HL-60 (cell line): ENCODE measurements around the gene ADAM19.

Source experiments
- DNase-seq, 2 experiments: peaks; one replicate each; pipeline ENCODE4 v3.0.0-alpha.2; 2010 to 2020; ENCODE audit warnings: low read depth in 1 of 2, low spot score in 1 of 2
- H3K27ac ChIP-seq: fragments of 250-450 bp; sonication (Bioruptor Pico); replicated peaks from 2 replicates; pipeline ENCODE4 v1.5.1; 2020; ENCODE audit warnings: mild to moderate bottlenecking, moderate library complexity
- H3K27me3 ChIP-seq: fragments of 250-450 bp; sonication (Bioruptor Pico); 2 replicates; pipeline ENCODE4 v1.5.1; 2021; ENCODE audit warnings: mild to moderate bottlenecking, moderate library complexity; ENCODE audit not compliant: insufficient read depth, poor library complexity, severe bottlenecking
- H3K4me3 ChIP-seq: replicated peaks from 2 replicates; pipeline ENCODE4 v1.5.1; 2011; ENCODE audit warnings: mild to moderate bottlenecking, control low read depth, low read length; ENCODE audit not compliant: insufficient read depth
- CTCF ChIP-seq: IDR thresholded peaks from one replicate; pipeline ENCODE4 v1.5.1; 2011; ENCODE audit warnings: low read length, control low read depth, inconsistent platforms; ENCODE audit not compliant: insufficient read depth
- GABPA ChIP-seq: IDR thresholded peaks from 2 replicates; pipeline ENCODE4 v1.6.1; 2012; ENCODE audit warnings: low read depth
- POLR2AphosphoS5 ChIP-seq: IDR thresholded peaks from 2 replicates; pipeline ENCODE4 v1.6.1; 2012; ENCODE audit warnings: low read depth
- REST ChIP-seq: IDR thresholded peaks from 2 replicates; pipeline ENCODE4 v1.6.1; 2012; ENCODE audit warnings: low read depth; ENCODE audit not compliant: insufficient replicate concordance
- SPI1 ChIP-seq: IDR thresholded peaks from 2 replicates; pipeline ENCODE4 v1.6.1; 2012; ENCODE audit warnings: low read depth, mild to moderate bottlenecking, borderline replicate concordance

The ADAM19 gene

DNA sequence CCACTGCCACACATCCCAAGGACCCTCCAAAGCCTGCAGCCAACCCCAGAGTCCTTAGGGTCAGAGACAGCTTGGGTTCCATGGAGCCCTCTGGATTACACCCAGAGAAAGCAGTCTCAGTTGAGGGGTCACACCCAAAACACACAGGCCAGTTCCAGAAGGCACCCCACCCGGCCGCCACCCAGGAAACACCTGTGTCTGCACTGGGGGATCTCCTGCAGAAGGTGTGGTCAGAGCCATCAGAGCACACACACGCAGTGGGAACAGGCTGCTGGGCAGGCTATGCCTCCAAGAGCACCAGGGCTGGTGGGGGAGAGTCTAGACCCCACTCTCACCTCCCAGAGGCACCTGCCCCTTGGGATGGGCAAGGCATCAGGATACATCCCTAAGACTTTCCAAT is 88.2 kb downstream of the ADAM19 start:
- no peaks in the 10 kb centered on the region for H3K27me3 ChIP-seq
- H3K27ac ChIP-seq = no peak overlapping the region
- DNase-seq = no peak
- no peak overlapping the region for H3K4me3 ChIP-seq
- no peak for TF ChIP-seq SPI1
- TF ChIP-seq POLR2AphosphoS5 = no peak
- TF ChIP-seq GABPA = no peak
- no peak for TF ChIP-seq REST

DNA sequence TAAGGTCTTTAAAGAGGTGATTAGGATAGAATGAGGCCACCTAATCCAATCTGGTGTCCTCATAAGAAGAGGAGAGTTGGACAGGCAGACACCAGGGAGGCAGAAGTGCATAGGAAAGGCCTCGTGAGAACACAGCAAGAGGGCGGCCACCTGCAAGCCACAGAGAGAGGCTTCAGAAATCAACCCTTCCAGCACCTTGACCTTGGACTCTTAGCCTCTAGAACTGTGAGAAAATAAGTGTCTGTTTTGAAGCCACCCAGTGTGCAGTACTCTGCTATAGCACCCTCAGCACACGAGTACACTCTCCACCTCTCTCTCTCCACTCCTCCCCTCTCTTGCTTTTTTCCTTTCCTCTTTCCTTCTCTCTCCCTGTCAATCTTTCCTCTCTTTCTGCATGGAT is 88.7 kb downstream of the ADAM19 start:
- Histone ChIP-seq H3K27me3 (no peaks in the 10 kb centered on the region), H3K4me3 (no peak overlapping the region), H3K27ac (no peak overlapping the region)
- DNase-seq = no peak
- TF ChIP-seq POLR2AphosphoS5 (no peak), REST (no peak), GABPA (no peak), CTCF (no peak), SPI1 (no peak)

- DNase-seq = no peak
- Histone ChIP-seq H3K27ac (no peak overlapping the region), H3K4me3 (no peak overlapping the region), H3K27me3 (no peaks in the 10 kb centered on the region)
- TF ChIP-seq SPI1 (no peak), POLR2AphosphoS5 (no peak), CTCF (no peak), GABPA (no peak), REST (no peak)
Measured at GRCh38 chr5:157486221-157486681, 89.3 kb downstream of the ADAM19 start.
